Cardiac muscle cell (in vitro differentiated cells and primary cell): Measurements from ENCODE around the gene TSPAN9. TPM values are rescaled to one million over a fixed set of nuclear protein-coding genes. Genes with fewer than 3 reads are reported as not detected.

ENCODE experiments used
- DNase-seq, 2 donors: peaks; one replicate each; pipeline versions ENCODE4 v3.0.0 to v3.0.0-alpha.2; 2010 to 2017; ENCODE audit warnings: low read depth in 1 of 2, low spot score in 1 of 2
- H3K27ac ChIP-seq: fragments of 200-600 bp; sonication (generic); 2 replicates; pipeline ENCODE4 v1.5.1; 2016
- H3K27me3 ChIP-seq: fragments of 200-600 bp; sonication (generic); 2 replicates; pipeline ENCODE4 v1.6.0; 2016; ENCODE audit warnings: control low read depth
- H3K36me3 ChIP-seq: fragments of 200-600 bp; sonication (generic); 2 replicates; pipeline ENCODE4 v1.5.1; 2016; ENCODE audit warnings: control low read depth
- H3K4me1 ChIP-seq: fragments of 200-600 bp; sonication (generic); 2 replicates; pipeline ENCODE4 v1.8.1; 2017; ENCODE audit warnings: low read depth, mild to moderate bottlenecking, mixed run types
- H3K4me3 ChIP-seq: fragments of 200-600 bp; sonication (generic); 2 replicates; pipeline ENCODE4 v1.5.1; 2016; ENCODE audit warnings: mild to moderate bottlenecking
- H3K9me3 ChIP-seq: fragments of 200-600 bp; sonication (generic); 2 replicates; pipeline ENCODE4 v1.5.1; 2017; ENCODE audit warnings: low read depth, mild to moderate bottlenecking, control low read depth
- polyA plus RNA-seq: library from polyadenylated mRNA; unstranded; fragments of >200 nt; fragmentation: Nextera tagmentation; extraction: Ambion mirVana; gene quantifications from 2 replicates; pipeline ENCODE4 v1.2.1, GENCODE V29; 2016
- total RNA-seq: library from RNA; depleted of rRNA; stranded (reverse); fragments of >200 nt; gene quantifications from 2 replicates; pipeline ENCODE4 v1.2.3, GENCODE V29; 2016
- TF ChIP-seq, protein P1 (sequence below): IDR thresholded peaks from 2 replicates; pipeline ENCODE4 v1.5.1; 2012; ENCODE audit warnings: low read depth, mild to moderate bottlenecking, low read length

The TSPAN9 gene
- total and polyA plus RNA-seq, 2 experiments from 2014 or later = 13.3 to 199 TPM

DNA sequence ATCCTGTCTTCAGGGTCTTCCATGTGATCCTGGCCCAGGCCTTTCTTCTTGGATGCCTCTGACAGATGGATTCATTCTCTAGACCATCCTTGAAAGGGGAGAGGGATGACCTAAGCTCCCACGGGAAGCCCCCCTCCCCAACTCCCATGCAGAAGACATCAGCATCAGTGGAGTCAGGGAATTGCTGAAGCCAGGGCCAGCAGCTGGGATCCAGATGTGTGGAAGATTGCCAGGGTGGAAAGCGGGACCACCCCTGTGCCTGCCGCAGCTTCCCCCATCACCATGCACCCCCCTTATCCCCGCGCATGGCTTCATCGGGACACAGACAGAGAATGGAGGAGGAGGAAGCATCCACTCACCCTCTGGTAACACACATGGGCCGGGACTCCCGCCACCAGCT, 230.2 kb downstream of the TSPAN9 start:
- Histone ChIP-seq H3K4me1 (peaks cover 5% of the 10 kb centered on the region), H3K4me3 (no peak overlapping the region), H3K9me3 (no peaks in the 10 kb centered on the region), H3K27me3 (peaks cover 4% of the 10 kb centered on the region), H3K27ac (no peak overlapping the region), H3K36me3 (no peaks in the 10 kb centered on the region)
- DNase-seq = no peak
- TF ChIP-seq, protein P1, sequence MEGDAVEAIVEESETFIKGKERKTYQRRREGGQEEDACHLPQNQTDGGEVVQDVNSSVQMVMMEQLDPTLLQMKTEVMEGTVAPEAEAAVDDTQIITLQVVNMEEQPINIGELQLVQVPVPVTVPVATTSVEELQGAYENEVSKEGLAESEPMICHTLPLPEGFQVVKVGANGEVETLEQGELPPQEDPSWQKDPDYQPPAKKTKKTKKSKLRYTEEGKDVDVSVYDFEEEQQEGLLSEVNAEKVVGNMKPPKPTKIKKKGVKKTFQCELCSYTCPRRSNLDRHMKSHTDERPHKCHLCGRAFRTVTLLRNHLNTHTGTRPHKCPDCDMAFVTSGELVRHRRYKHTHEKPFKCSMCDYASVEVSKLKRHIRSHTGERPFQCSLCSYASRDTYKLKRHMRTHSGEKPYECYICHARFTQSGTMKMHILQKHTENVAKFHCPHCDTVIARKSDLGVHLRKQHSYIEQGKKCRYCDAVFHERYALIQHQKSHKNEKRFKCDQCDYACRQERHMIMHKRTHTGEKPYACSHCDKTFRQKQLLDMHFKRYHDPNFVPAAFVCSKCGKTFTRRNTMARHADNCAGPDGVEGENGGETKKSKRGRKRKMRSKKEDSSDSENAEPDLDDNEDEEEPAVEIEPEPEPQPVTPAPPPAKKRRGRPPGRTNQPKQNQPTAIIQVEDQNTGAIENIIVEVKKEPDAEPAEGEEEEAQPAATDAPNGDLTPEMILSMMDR = no peak

- Histone ChIP-seq H3K27ac (no peak overlapping the region), H3K27me3 (peaks cover 7% of the 10 kb centered on the region), H3K4me1 (peaks cover 5% of the 10 kb centered on the region), H3K4me3 (no peak overlapping the region), H3K9me3 (no peaks in the 10 kb centered on the region), H3K36me3 (no peaks in the 10 kb centered on the region)
- DNase-seq = no peak
- TF ChIP-seq, protein P1 = no peak
Measured at GRCh38 chr12:3308063-3308462, 230.9 kb downstream of the TSPAN9 start.

- H3K9me3 ChIP-seq = no peaks in the 10 kb centered on the region
- TF ChIP-seq, protein P1 = no peak
- no peak overlapping the region for H3K4me3 ChIP-seq
- H3K27me3 ChIP-seq = peaks cover 7% of the 10 kb centered on the region
- no peak overlapping the region for H3K27ac ChIP-seq
- H3K4me1 ChIP-seq = peaks cover 4% of the 10 kb centered on the region
- H3K36me3 ChIP-seq = no peaks in the 10 kb centered on the region
- DNase-seq = no peak
Measured at GRCh38 chr12:3308609-3309008, 231.4 kb downstream of the TSPAN9 start.

DNA sequence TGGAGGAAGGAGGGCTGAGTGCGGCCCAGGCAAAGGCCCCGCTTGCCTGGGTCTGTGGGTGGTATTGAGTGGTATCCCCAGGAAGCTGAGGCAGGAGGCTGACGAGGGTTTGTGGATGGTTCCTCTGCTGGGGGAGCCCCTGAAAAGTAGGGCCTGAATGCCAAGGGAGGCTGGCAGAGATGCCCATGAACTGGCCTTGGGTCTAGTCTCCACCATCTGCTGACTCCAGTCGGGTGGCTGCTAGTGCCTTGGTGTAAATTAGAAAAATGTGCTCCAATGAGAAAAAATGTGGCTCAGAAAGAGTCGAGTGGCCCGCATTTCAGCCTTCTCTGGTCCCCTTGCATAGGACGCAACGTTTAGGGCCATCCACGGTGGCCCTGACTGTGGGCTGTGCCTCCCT, 232.6 kb downstream of the TSPAN9 start:
- DNase-seq = no peak
- H3K4me3 ChIP-seq = no peak overlapping the region
- TF ChIP-seq, protein P1 = no peak
- no peak overlapping the region for H3K27ac ChIP-seq
- no peaks in the 10 kb centered on the region for H3K9me3 ChIP-seq
- no peaks in the 10 kb centered on the region for H3K36me3 ChIP-seq
- H3K4me1 ChIP-seq = no peaks in the 10 kb centered on the region
- peaks cover 7% of the 10 kb centered on the region for H3K27me3 ChIP-seq

GRCh38 chr12:3310271-3311026, 233.3 kb downstream of the TSPAN9 start:
- no peaks in the 10 kb centered on the region for H3K9me3 ChIP-seq
- H3K27me3 ChIP-seq = peaks cover 7% of the 10 kb centered on the region
- TF ChIP-seq, protein P1 = no peak
- no peak for DNase-seq
- no peak overlapping the region for H3K27ac ChIP-seq
- H3K4me1 ChIP-seq = no peaks in the 10 kb centered on the region
- H3K4me3 ChIP-seq = no peak overlapping the region
- H3K36me3 ChIP-seq = no peaks in the 10 kb centered on the region
